PC-9 (cell line): ENCODE measurements around the gene ACY1.

Experiments
- EZH2 ChIP-seq: fragments of 200-600 bp; sonication (generic); IDR thresholded peaks from 2 replicates; pipeline ENCODE4 v1.8.0; 2017; ENCODE audit warnings: antibody characterized with exemption, low read depth
- TF ChIP-seq, protein P1 (sequence below): fragments of 200-600 bp; sonication (generic); conservative IDR thresholded peaks from 2 replicates; pipeline ENCODE4 v1.6.1; 2017; ENCODE audit warnings: mixed run types, antibody characterized with exemption, mild to moderate bottlenecking, moderate library complexity

DNA sequence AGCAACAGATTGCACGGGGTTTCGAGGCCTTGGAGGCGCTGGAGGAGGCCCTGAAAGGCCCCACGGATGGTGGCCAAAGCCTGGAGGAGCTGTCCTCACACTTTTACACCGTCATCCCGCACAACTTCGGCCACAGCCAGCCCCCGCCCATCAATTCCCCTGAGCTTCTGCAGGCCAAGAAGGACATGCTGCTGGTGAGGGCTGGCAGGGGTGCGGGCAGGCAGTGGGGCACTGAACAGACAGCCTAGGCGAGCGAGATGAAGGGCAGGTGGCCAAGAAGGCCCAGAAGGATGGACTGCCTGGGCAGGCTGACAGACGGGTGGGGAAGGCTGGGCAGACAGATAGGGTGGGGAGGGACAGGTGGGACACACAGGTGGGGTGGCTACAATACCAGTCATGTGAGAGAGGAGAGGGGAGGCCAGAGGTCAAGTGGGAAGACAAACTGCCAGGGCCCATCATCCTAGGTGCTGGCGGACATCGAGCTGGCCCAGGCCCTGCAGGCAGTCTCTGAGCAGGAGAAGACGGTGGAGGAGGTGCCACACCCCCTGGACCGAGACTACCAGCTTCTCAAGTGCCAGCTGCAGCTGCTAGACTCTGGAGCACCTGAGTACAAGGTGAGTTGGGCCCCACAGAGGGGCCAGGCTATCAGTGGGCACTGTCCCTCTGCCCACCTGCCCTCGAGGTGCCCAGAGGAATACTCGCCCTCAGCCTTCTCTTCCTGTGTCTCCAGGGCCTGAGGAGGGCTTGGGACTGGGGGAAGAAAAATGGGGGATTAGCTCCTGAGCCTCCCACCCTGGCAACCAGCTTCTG lies 38.1 kb upstream of the ACY1 start:
- TF ChIP-seq, protein P1, sequence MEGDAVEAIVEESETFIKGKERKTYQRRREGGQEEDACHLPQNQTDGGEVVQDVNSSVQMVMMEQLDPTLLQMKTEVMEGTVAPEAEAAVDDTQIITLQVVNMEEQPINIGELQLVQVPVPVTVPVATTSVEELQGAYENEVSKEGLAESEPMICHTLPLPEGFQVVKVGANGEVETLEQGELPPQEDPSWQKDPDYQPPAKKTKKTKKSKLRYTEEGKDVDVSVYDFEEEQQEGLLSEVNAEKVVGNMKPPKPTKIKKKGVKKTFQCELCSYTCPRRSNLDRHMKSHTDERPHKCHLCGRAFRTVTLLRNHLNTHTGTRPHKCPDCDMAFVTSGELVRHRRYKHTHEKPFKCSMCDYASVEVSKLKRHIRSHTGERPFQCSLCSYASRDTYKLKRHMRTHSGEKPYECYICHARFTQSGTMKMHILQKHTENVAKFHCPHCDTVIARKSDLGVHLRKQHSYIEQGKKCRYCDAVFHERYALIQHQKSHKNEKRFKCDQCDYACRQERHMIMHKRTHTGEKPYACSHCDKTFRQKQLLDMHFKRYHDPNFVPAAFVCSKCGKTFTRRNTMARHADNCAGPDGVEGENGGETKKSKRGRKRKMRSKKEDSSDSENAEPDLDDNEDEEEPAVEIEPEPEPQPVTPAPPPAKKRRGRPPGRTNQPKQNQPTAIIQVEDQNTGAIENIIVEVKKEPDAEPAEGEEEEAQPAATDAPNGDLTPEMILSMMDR: no peak
- no peak for TF ChIP-seq EZH2
